ENCODE results near the gene TMEM213.
"Not testable (repeated sequence)": the region's sequence is repeated elsewhere in the genome, so short reads cannot be mapped to it uniquely, and the experiment has no call there.

The TMEM213 gene

GRCh38 chr7:138798836-138799235 is 1.0 kb downstream of the TMEM213 start:
- no peak for DNase-seq

GRCh38 chr7:138799336-138800000 is 1.7 kb downstream of the TMEM213 start:
- no peak for DNase-seq

GRCh38 chr7:138801256-138801655 is 3.5 kb downstream of the TMEM213 start:
- no peak for DNase-seq

- no peak for DNase-seq
Measured at GRCh38 chr7:138802706-138803105, 4.9 kb downstream of the TMEM213 start.

GRCh38 chr7:138804618-138805017 is 6.8 kb downstream of the TMEM213 start:
- DNase-seq: no peak

- no peak for DNase-seq
Measured at GRCh38 chr7:138809346-138809745, 11.6 kb downstream of the TMEM213 start.

GRCh38 chr7:138811327-138811726 is 13.5 kb downstream of the TMEM213 start:
- not testable (repeated sequence) for DNase-seq

- DNase-seq: no peak
Measured at GRCh38 chr7:138813945-138814344, 16.2 kb downstream of the TMEM213 start.

GRCh38 chr7:138814816-138815332 is 17.1 kb downstream of the TMEM213 start:
- DNase-seq: no peak

GRCh38 chr7:138816650-138817049 is 18.9 kb downstream of the TMEM213 start:
- DNase-seq: no peak

GRCh38 chr7:138819625-138820024 is 21.8 kb downstream of the TMEM213 start:
- no peak for DNase-seq

- DNase-seq: no peak
Measured at GRCh38 chr7:138821912-138822311, 24.1 kb downstream of the TMEM213 start.

- no peak for DNase-seq
Measured at GRCh38 chr7:138822867-138823535, 25.2 kb downstream of the TMEM213 start.

GRCh38 chr7:138825049-138825721 is 27.4 kb downstream of the TMEM213 start:
- no peak for DNase-seq

GRCh38 chr7:138828302-138828701 is 30.5 kb downstream of the TMEM213 start:
- DNase-seq: no peak

GRCh38 chr7:138829335-138829734 is 31.5 kb downstream of the TMEM213 start:
- no peak for DNase-seq

- DNase-seq: no peak
Measured at GRCh38 chr7:138832966-138833365, 35.2 kb downstream of the TMEM213 start.

- DNase-seq: no peak
Measured at GRCh38 chr7:138833596-138833995, 35.8 kb downstream of the TMEM213 start.

- DNase-seq: no peak
Measured at GRCh38 chr7:138834583-138834982, 36.8 kb downstream of the TMEM213 start.

GRCh38 chr7:138835087-138835486 is 37.3 kb downstream of the TMEM213 start:
- no peak for DNase-seq

GRCh38 chr7:138837627-138838026 is 39.8 kb downstream of the TMEM213 start:
- no peak for DNase-seq

- DNase-seq: no peak
Measured at GRCh38 chr7:138838166-138838565, 40.4 kb downstream of the TMEM213 start.

- no peak for DNase-seq
Measured at GRCh38 chr7:138842111-138842510, 44.3 kb downstream of the TMEM213 start.
